Ovary (tissue), 3 donors: ENCODE results near the gene SNX13.

Experiments used
- POLR2A ChIP-seq: fragments of 450-650 bp; IDR thresholded peaks from one replicate; pipeline ENCODE4 v1.6.1; 2017; ENCODE audit warnings: antibody characterized with exemption, mild to moderate bottlenecking, moderate library complexity
- TF ChIP-seq, protein P1 (sequence below), 3 donors: fragments of 450-650 bp in 2 of 3; fragments of 200-600 bp in 1 of 3; IDR thresholded peaks; one replicate each; pipeline versions ENCODE4 v1.5.1 to v1.8.0; 2016 to 2022; ENCODE audit warnings: antibody characterized with exemption in 3 of 3, mild to moderate bottlenecking in 1 of 3
- donor health status: DM: no; HTN: no; CAD: no.

DNA sequence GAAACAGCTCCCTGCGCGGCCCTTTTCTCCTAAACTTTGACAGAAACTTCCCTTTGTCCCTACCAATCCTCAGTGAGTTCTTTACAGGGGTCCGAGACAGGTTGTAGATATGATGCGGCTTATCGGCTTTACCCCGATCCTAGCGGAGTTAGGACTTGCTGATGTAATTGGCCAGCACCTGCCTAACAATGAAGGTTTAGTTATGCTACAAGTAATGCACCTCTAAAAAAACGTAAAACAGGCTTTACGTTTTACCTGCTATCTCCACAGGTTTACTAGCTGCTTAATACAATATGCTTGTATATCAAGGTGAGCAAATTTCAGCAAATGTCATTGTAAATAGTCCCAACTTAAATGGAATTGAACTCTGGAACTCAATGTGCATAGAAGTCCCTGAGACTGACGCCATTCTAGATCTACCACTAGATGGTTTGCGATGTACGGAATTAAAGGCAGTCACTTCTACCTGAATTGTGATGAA, 697 bp upstream of the SNX13 start:
- TF ChIP-seq, protein P1, sequence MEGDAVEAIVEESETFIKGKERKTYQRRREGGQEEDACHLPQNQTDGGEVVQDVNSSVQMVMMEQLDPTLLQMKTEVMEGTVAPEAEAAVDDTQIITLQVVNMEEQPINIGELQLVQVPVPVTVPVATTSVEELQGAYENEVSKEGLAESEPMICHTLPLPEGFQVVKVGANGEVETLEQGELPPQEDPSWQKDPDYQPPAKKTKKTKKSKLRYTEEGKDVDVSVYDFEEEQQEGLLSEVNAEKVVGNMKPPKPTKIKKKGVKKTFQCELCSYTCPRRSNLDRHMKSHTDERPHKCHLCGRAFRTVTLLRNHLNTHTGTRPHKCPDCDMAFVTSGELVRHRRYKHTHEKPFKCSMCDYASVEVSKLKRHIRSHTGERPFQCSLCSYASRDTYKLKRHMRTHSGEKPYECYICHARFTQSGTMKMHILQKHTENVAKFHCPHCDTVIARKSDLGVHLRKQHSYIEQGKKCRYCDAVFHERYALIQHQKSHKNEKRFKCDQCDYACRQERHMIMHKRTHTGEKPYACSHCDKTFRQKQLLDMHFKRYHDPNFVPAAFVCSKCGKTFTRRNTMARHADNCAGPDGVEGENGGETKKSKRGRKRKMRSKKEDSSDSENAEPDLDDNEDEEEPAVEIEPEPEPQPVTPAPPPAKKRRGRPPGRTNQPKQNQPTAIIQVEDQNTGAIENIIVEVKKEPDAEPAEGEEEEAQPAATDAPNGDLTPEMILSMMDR (IDR thresholded peaks at IDR 0.05) = no peak
- TF ChIP-seq POLR2A = no peak
